C4-2B (cell line): Measurements from ENCODE around the gene KIF1B.
"Not testable (repeated sequence)": the region's sequence is repeated elsewhere in the genome, so short reads cannot be mapped to it uniquely, and the experiment has no call there.

ENCODE experiments used
- CTCF ChIP-seq: fragments of 450-650 bp; conservative IDR thresholded peaks from 2 replicates; pipeline ENCODE4 v1.5.1; 2017; ENCODE audit warnings: mild to moderate bottlenecking
- ZFX ChIP-seq: fragments of 450-650 bp; IDR thresholded peaks from 2 replicates; pipeline ENCODE4 v1.6.1; 2017

GRCh38 chr1:10205206-10205605 lies 5.2 kb upstream of the KIF1B start:
- TF ChIP-seq CTCF, ZFX: not testable (repeated sequence)
